OCI-LY1 (cell line): ENCODE results near the gene NME2.

Experiments
- H2AFZ ChIP-seq: fragments of 200-600 bp; sonication (generic), shearing (Covaris generic); 2 replicates; pipeline ENCODE4 v1.6.0; 2014; ENCODE audit warnings: antibody characterized with exemption, mild to moderate bottlenecking, low read length
- H3F3A ChIP-seq: fragments of 200-600 bp; sonication (generic), shearing (Covaris generic); 2 replicates; pipeline ENCODE4 v1.6.0; 2014; ENCODE audit warnings: mild to moderate bottlenecking, antibody characterized with exemption, low read length, moderate library complexity; ENCODE audit not compliant: insufficient read depth
- H3K27ac ChIP-seq: fragments of 200-600 bp; sonication (generic); 2 replicates; pipeline ENCODE4 v1.5.1; 2014; ENCODE audit warnings: low read length, mixed run types, mild to moderate bottlenecking, low read depth; ENCODE audit not compliant: poor library complexity, severe bottlenecking
- H3K27me3 ChIP-seq: fragments of 200-600 bp; sonication (generic); 2 replicates; pipeline ENCODE4 v1.6.0; 2014; ENCODE audit warnings: antibody characterized with exemption, mild to moderate bottlenecking, low read length, moderate library complexity; ENCODE audit not compliant: insufficient read depth
- H3K36me3 ChIP-seq: fragments of 200-600 bp; sonication (generic); 2 replicates; pipeline ENCODE4 v1.6.1; 2014; ENCODE audit warnings: mild to moderate bottlenecking, antibody characterized with exemption, low read length, moderate library complexity, mixed read lengths; ENCODE audit not compliant: insufficient read depth
- H3K4me1 ChIP-seq: fragments of 200-600 bp; sonication (generic); 2 replicates; pipeline ENCODE4 v1.5.1; 2014; ENCODE audit warnings: mild to moderate bottlenecking, low read length, moderate library complexity; ENCODE audit not compliant: insufficient read depth, severe bottlenecking
- H3K4me2 ChIP-seq: fragments of 200-600 bp; sonication (generic), shearing (Covaris generic); 2 replicates; pipeline ENCODE4 v1.6.1; 2014; ENCODE audit warnings: low read length
- H3K4me3 ChIP-seq: fragments of 200-600 bp; sonication (generic); 2 replicates; pipeline ENCODE4 v1.5.1; 2014; ENCODE audit warnings: low read length, low read depth, mild to moderate bottlenecking, mixed read lengths; ENCODE audit not compliant: poor library complexity, severe bottlenecking
- H3K79me2 ChIP-seq: fragments of 200-600 bp; shearing (Covaris generic); 2 replicates; pipeline ENCODE4 v1.6.1; 2016; ENCODE audit warnings: mixed run types, low read length, mixed read lengths; ENCODE audit not compliant: insufficient read depth
- H3K9ac ChIP-seq: fragments of 200-600 bp; sonication (generic), shearing (Covaris generic); 2 replicates; pipeline ENCODE4 v1.6.1; 2014; ENCODE audit warnings: mild to moderate bottlenecking, low read length, mixed read lengths
- H3K9me2 ChIP-seq: fragments of 200-600 bp; sonication (generic), shearing (Covaris generic); 2 replicates; pipeline ENCODE4 v1.6.1; 2014; ENCODE audit warnings: low read depth, mild to moderate bottlenecking, low read length, mixed read lengths
- H3K9me3 ChIP-seq: fragments of 200-600 bp; shearing (Covaris generic); 2 replicates; pipeline ENCODE4 v1.6.1; 2014; ENCODE audit warnings: low read length, mixed read lengths
- H4K20me1 ChIP-seq: fragments of 200-600 bp; sonication (generic), shearing (Covaris generic); 2 replicates; pipeline ENCODE4 v1.6.0; 2016; ENCODE audit warnings: mild to moderate bottlenecking, low read length; ENCODE audit not compliant: insufficient read depth
- CTCF ChIP-seq: fragments of 200-600 bp; sonication (generic), shearing (Covaris generic); IDR thresholded peaks from 2 replicates; pipeline ENCODE4 v1.5.1; 2017; ENCODE audit warnings: mild to moderate bottlenecking, antibody characterized with exemption, low read length, moderate library complexity, mixed read lengths
- EZH2 ChIP-seq: fragments of 200-600 bp; sonication (generic), shearing (Covaris generic); IDR thresholded peaks from 2 replicates; pipeline ENCODE4 v1.8.0; 2017; ENCODE audit warnings: borderline replicate concordance, mixed run types, mild to moderate bottlenecking, antibody characterized with exemption, low read length, moderate library complexity, mixed read lengths

The NME2 gene

DNA sequence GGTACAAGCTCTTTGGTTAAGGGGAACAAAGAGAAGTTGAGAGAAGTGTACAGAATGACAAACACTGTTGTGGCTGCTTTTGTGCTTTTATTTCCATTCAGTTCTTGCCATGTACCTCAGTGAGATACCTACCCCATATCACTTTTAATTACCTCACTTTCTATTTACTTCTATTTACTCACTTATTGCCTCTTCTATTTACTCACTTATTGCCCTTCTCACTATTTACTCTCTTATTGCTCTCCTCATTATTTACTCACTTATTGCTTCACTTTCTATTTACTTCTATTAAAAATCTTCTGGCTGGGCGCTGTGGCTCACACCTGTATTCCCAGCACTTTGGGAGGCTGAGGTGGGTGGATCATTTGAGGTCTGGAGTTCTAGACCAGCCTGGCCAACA lies 51.7 kb downstream of the NME2 start:
- Histone ChIP-seq H4K20me1 (no peaks in the 10 kb centered on the region), H3K4me1 (no peaks in the 10 kb centered on the region), H3K36me3 (peaks cover 80% of the 10 kb centered on the region), H2AFZ (no peak overlapping the region), H3K27ac (no peak overlapping the region), H3K4me3 (no peak overlapping the region), H3K27me3 (no peaks in the 10 kb centered on the region), H3K9me3 (no peaks in the 10 kb centered on the region), H3F3A (no peaks in the 10 kb centered on the region), H3K9ac (no peak overlapping the region), H3K4me2 (no peak overlapping the region), H3K79me2 (no peaks in the 10 kb centered on the region), H3K9me2 (no peaks in the 10 kb centered on the region)
- no peak for TF ChIP-seq CTCF
- no peak for TF ChIP-seq EZH2

GRCh38 chr17:51221322-51221721 lies 55.1 kb downstream of the NME2 start:
- no peak overlapping the region for H2AFZ ChIP-seq
- H3K9me3 ChIP-seq = no peaks in the 10 kb centered on the region
- no peaks in the 10 kb centered on the region for H3K9me2 ChIP-seq
- no peaks in the 10 kb centered on the region for H4K20me1 ChIP-seq
- no peaks in the 10 kb centered on the region for H3F3A ChIP-seq
- no peaks in the 10 kb centered on the region for H3K79me2 ChIP-seq
- H3K9ac ChIP-seq = no peak overlapping the region
- H3K4me1 ChIP-seq = no peaks in the 10 kb centered on the region
- H3K27ac ChIP-seq = no peak overlapping the region
- H3K4me3 ChIP-seq = no peak overlapping the region
- TF ChIP-seq EZH2 (no peak), CTCF (no peak)
- no peaks in the 10 kb centered on the region for H3K27me3 ChIP-seq
- peaks cover 68% of the 10 kb centered on the region for H3K36me3 ChIP-seq
- H3K4me2 ChIP-seq = no peak overlapping the region
